ENCODE data around the gene ACBD6.

DNA sequence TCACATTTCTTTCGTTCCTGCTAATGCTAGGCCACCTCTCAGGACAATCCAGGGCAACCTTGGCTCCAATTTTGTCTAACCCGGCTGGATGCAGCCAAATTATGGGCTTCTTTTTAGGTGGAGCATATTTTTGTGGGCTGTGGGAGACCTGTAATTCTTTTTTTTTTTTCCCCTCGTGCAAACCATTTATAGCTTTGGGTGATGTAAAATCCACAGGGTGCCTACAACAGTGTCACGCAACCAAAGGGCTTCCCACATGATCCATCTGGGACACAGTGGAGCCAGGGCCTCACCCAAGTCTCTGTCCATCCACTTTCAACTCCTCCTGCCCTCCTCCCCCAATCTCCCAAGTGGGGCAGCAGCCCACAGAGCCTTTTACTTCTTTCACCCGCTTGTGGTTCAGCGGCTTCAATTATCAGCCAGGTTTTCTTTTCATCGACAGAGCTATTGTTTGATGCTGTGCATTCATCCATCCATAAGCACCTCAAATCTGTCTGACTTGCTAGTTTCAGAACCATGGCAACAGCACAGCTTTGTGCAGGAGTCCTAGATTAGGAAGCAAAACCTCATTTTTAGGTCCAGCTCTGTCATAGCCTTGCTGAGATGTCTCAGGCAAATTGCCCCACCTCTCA, 46.4 kb upstream of the ACBD6 start:
- TF ChIP-seq POLR2A (IDR thresholded peaks at IDR 0.05; ENCODE audit: low read depth, low read length) (no peak), TAF1 (IDR thresholded peaks at IDR 0.05; ENCODE audit: borderline replicate concordance, low read depth, low read length) (no peak)

Measured in GM12892 (cell line).